ENCODE data around the gene MAP7D1.

Gene MAP7D1

DNA sequence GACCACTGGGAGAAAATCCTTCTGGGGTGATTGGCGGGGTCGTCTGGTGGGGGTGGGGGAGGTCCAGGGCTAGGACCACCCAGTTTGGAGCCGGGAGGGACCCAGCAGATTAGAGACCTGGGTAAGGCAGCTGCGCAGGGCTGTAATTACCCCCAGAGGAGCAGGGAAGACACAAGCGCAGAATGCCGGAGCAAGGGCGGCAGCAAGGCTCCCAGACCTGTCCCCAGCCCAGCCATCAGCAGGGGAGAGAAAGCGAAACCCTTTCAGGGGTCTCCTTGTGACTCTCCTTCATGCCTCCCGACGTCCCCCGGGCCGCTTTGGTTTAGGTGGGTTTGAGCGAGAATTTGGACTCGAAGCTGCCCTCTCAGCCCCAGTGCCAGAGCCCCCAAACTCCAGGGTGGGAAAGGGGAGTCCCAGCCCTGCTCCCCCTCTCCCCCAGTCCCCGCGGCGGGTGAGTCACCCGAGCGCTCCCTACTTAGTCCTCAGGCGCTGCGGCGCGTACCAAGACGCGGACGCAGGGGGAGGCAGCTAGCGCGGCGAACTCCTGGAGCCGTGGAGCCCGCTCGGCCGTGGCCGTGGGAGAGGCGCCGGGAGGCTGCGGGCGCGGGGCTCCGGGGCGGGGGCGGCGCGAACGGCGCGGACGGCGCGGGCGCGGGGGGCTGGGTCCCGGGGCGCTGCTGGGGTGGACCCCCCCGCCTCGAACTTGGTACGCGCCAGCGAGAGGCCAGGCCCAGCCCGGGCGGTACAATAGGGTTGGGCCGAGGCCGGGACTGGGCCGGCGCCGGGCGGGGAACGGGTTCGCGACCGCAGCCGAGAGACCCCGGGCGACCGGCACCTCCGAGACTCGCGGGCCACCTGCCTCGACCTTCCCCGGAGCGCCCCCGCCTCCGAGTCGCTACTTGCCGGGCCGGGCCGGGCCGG, at the start of gene MAP7D1:
MAP7D1 (plus strand) TSS at position 753 of the 921 bp plus-strand sequence. CDS start 258 bp downstream, outside the sequence.
- Mint-ChIP-seq H3K27ac (peak within 1 kb of the TSS; percentile 99), H3K36me3 (peaks cover 24% of the 10 kb centered on the region), H3K4me3 (peak within 1 kb of the TSS; percentile 94), H3K9me3 (no peaks in the 10 kb centered on the region), H3K4me1 (peaks cover 77% of the 10 kb centered on the region)
- DNase-seq (ENCODE audit: low spot score in 2 of 2), result peak; percentile 79 to 95
- ATAC-seq, result peak; percentile 80

DNA sequence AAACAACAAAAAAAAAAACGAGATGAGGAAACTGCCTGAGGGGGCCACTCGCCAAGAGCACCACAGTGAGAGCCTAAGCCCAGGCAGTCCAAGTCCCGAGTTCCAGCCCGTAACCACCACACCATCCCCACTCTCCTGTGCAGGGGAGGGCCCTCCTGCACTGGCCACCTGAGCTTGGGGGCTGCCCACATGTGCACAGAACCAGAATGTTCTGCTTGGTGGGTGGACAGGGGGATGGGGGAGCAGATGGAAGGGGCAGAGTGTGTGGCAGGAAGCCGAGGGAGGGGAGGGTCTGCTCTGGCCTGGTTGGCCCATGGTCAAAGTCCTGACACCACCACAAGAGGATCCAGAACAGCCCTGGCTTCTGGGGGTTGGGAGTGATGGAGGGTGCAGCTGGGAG, 49.7 kb upstream of the MAP7D1 start:
- ATAC-seq (no peak), DNase-seq (ENCODE audit: low spot score in 2 of 2) (no peak)
- Mint-ChIP-seq H3K9me3 (no peaks in the 10 kb centered on the region), H3K4me3 (no peak overlapping the region), H3K36me3 (no peaks in the 10 kb centered on the region), H3K27ac (peak overlapping the region; percentile 40), H3K4me1 (peaks cover 21% of the 10 kb centered on the region)

DNA sequence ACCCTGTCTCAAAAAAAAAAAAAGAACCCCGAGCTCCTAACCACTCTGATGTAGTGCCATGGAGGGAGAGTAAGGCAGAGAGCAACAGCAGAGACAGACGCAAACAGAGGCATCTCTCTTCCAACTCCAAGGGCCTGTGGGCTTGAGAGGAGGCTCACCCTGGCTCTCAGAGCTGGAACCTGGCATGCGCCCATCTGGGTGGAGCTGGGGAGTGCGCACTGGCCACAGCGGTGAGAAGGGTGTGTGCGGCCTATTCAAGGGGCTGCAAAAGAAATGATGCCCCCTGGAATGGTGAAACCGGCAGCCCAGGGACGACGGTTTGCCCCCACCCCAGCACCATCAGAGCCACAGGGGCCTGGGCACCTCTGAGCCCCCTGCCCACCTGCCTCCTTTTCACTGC, 48.6 kb upstream of the MAP7D1 start:
- Mint-ChIP-seq H3K36me3 (no peaks in the 10 kb centered on the region), H3K9me3 (no peaks in the 10 kb centered on the region), H3K4me3 (no peak overlapping the region), H3K4me1 (peaks cover 25% of the 10 kb centered on the region), H3K27ac (peak overlapping the region; percentile 68)
- ATAC-seq (no peak), DNase-seq (ENCODE audit: low spot score in 2 of 2) (no peak)

DNA sequence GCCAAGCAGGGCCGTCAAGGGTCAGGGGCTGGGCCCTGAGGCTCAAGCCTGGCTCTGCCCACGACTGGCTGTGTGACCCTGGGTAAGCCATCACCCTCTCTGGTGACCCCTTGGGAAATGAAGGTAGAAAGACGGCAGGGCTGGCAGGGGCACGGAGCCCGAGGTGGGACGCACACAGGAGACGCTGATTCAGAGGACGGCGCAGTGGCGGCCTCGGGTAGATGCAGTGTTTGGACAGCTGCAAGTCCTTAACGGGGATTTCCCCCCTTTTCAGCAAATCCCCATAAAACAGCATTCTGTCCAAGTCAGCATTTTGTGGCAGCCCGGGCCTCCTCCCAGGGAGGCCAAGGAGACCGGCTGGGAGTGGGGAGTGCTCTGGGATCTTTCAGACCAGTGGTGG, 47.6 kb upstream of the MAP7D1 start:
- ATAC-seq (no peak), DNase-seq (ENCODE audit: low spot score in 2 of 2) (no peak)
- Mint-ChIP-seq H3K4me1 (peaks cover 25% of the 10 kb centered on the region), H3K36me3 (no peaks in the 10 kb centered on the region), H3K27ac (peak overlapping the region; percentile 68), H3K9me3 (no peaks in the 10 kb centered on the region), H3K4me3 (no peak overlapping the region)

DNA sequence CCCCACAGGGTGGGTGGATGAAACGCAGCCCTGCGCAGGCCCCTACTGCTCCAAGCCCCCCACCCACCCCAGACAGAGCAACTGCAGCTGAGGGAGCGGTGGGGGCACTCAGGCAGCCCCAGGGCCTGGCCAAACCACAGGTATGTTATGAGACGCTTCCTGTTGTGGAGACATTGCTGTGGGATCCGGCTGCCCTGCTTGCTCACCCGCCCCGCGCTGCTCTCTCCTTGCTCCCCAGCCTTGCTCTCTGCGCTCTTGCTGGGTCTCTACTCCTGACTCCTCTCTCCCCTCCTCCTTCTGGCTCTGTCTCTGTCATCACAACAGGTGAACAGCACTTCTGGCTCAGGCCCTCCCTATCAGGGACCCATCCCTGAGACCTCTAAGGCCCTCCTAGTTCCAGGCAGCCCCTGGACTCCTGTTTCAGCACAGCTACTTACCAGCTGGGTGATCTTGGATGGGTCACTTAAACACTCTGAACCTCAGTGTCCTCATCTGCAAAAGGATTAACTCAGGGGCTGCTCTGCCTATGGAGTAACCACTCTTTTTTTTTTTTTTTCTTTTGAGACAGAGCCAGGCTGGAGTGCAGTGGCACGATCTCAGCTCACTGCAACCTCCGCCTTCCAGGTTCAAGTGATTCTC, 46.8 kb upstream of the MAP7D1 start:
- Mint-ChIP-seq H3K9me3 (no peaks in the 10 kb centered on the region), H3K36me3 (no peaks in the 10 kb centered on the region), H3K27ac (peak overlapping the region; percentile 68), H3K4me3 (peak overlapping the region; percentile 25), H3K4me1 (peaks cover 25% of the 10 kb centered on the region)
- ATAC-seq, result peak; percentile 93
- DNase-seq (ENCODE audit: low spot score in 2 of 2), result peak; percentile 34 to 64

DNA sequence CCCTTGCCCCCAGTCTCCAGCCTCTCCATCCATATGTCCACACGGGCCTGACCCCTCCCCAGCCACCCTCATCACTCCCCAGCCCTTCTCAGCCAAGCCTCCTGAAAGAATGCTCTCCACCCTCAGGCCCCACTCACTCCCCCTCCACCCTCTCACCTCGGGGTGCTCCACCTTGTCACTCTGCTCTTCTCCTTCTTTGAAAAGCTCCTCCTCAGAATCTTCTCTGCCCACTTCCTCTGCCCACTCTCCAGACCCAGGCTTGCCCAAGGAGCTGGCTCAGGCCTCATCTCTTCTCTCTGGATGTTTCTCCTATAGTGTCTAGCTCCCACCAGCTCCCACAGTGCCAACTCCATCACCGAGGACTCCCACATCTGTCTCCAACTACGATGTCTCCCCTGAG, 44.8 kb upstream of the MAP7D1 start:
- no peak for DNase-seq (ENCODE audit: low spot score in 2 of 2)

DNA sequence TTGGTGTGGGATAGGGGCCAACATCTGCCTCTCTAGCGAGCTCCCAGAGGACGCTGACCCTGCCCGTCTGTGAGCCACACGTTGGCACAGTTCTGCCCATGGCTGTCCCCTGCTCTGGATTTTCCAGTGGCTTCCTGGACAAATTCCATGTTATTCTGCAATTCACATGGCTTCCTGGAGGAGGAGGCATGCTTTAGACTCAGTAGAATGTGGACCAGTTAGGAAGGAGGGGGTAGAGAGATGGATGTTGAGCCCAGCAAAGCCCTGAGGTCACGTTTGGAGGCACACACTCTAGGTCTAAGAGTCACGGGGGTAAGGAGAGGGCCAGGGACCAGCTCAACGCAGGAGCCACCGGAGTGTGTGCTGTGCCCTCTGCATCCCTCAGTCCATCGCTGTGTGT, 43.1 kb upstream of the MAP7D1 start:
- H3K36me3 Mint-ChIP-seq, result no peaks in the 10 kb centered on the region
- no peak for ATAC-seq
- peaks cover 25% of the 10 kb centered on the region for H3K4me1 Mint-ChIP-seq
- H3K4me3 Mint-ChIP-seq, result no peak overlapping the region
- no peak for DNase-seq (ENCODE audit: low spot score in 2 of 2)
- H3K27ac Mint-ChIP-seq, result peak overlapping the region; percentile 38
- no peaks in the 10 kb centered on the region for H3K9me3 Mint-ChIP-seq

More for the DNA sequence above, 44.8 kb upstream of the MAP7D1 start:
- peaks cover 25% of the 10 kb centered on the region for H3K4me1 Mint-ChIP-seq
- H3K36me3 Mint-ChIP-seq, result no peaks in the 10 kb centered on the region
- ATAC-seq, result no peak
- H3K27ac Mint-ChIP-seq, result peak overlapping the region; percentile 87
- no peak overlapping the region for H3K4me3 Mint-ChIP-seq
- no peaks in the 10 kb centered on the region for H3K9me3 Mint-ChIP-seq

DNA sequence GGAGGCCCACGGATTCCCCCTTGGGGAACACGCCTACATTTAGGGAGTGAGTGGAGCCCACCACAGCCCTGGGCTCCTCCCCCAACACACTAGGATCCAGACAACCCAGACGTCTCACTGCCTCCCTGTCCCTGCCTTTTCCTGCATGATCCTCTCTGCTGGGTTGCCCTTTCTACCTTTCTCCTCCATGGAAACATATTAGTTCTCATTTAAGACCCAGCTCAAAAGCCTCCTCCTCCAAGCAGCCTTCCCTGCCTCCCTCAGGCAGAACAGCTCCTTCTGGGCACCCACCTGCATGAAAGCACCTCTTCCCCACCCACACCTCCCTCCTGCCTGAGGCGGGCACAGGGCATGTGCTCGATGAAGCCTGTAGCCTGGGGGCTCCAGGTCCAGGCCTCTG, 41.6 kb upstream of the MAP7D1 start:
- no peak for DNase-seq (ENCODE audit: low spot score in 2 of 2)
- Mint-ChIP-seq H3K27ac (no peak overlapping the region), H3K4me3 (no peak overlapping the region), H3K9me3 (no peaks in the 10 kb centered on the region), H3K36me3 (no peaks in the 10 kb centered on the region), H3K4me1 (peaks cover 10% of the 10 kb centered on the region)
- no peak for ATAC-seq

DNA sequence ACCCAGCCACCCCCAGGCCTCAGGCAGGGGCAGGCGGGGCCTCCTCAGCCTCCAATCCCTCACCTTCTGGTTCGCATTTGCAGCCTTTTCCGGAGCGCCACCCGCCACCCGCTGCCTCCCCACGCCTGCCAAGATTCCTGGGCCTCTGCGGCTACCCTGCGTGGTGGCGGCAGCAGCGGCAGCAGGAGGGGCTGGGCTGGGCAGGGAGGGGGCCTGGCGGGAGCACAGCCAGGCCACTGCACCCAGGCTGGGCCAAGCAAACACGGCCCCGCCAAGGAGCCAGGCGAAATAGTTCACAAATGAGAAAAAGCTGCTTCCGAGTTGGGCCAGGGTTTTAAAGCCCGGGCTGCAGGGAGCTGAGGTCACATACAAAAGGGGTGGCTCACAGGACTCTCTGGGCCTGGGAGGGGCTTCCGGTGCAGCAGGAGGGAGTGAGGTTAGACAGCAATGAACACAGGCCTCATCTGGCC, 40.7 kb upstream of the MAP7D1 start:
- no peak overlapping the region for H3K27ac Mint-ChIP-seq
- H3K36me3 Mint-ChIP-seq, result no peaks in the 10 kb centered on the region
- no peaks in the 10 kb centered on the region for H3K9me3 Mint-ChIP-seq
- DNase-seq (ENCODE audit: low spot score in 2 of 2) (no peak), ATAC-seq (no peak)
- H3K4me1 Mint-ChIP-seq, result peaks cover 9% of the 10 kb centered on the region
- H3K4me3 Mint-ChIP-seq, result no peak overlapping the region

DNA sequence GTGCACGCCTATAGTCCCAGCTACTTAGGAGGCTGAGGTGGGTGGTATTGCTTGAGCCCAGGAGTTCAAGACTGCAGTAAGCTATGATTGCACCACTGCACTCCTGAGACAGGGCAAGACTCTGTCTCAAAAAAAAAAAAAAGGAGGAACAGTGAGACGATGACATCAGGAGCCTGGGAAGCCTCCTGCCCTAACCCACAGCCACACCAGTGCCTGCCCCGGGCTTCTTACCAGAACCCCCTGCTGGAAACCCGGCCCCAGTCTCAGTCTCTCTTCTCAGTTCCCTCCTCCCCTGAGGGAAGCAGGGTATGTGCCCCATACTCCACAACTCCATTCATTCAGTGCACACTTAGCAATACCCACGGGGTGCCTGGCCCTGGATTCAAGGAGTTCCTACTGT, 40.0 kb upstream of the MAP7D1 start:
- H3K9me3 Mint-ChIP-seq, result no peaks in the 10 kb centered on the region
- H3K27ac Mint-ChIP-seq, result no peak overlapping the region
- H3K4me3 Mint-ChIP-seq, result no peak overlapping the region
- peaks cover 7% of the 10 kb centered on the region for H3K4me1 Mint-ChIP-seq
- ATAC-seq (no peak), DNase-seq (ENCODE audit: low spot score in 2 of 2) (no peak)
- H3K36me3 Mint-ChIP-seq, result no peaks in the 10 kb centered on the region

DNA sequence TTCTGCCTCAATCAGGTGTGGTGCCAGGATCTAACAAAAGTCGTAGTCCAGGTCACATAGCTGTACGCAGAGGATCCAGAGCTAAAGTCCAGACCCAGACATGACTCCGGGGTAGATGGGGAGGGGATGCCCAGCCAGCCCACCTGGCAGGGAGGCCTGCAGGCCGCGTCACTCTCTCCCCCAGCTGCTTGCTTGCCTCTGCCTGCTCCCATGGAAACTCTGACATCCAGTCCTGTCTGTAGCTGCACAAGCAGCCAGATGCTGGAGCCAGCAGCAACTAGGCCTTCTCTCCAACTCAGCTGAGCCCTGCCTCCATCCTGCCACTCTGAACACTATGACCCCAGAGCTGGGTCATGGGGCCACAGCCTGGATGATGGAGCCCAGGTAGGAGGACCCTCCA, 39.1 kb upstream of the MAP7D1 start:
- no peak overlapping the region for H3K4me3 Mint-ChIP-seq
- ATAC-seq, result peak; percentile 14
- H3K4me1 Mint-ChIP-seq, result no peaks in the 10 kb centered on the region
- no peaks in the 10 kb centered on the region for H3K9me3 Mint-ChIP-seq
- no peaks in the 10 kb centered on the region for H3K36me3 Mint-ChIP-seq
- DNase-seq (ENCODE audit: low spot score in 2 of 2), result no peak
- no peak overlapping the region for H3K27ac Mint-ChIP-seq

DNA sequence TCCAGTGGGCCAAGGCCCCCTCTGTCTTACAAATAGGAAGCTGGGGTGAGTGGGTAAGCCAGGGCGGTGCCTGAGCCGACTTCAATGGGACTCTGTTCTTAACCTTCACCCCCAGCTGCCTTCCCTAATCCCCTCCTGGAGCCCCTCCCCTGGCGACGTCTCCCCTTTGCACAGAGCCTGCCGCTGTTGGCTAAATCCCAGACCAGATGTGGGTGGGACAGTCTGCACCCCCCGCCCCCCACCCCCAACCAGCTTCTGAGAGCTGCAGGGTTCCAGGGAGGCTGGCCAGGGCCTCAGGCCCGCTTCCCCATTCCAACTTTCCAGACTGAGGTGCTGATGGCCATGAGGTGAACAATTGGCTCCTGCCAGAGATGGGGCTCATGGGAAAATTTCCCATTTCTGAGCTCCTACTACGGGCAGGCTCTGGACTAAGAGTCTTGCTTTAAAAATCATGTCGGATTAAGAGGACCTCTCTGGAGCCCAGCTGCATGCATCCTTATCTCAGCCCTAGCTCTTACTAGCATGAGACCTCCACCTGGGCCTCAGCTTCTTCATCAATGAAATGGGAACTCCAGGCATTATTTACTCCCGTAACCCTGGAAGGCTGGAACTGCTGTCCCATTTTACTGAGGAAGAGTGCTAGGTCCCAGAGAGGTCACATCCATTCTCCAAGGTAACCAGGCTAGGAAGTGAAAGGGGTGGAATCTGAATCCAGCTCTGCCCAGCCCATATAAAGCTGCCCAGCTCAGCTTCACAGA, 37.3 kb upstream of the MAP7D1 start:
- ATAC-seq, result no peak
- H3K4me3 Mint-ChIP-seq, result no peak overlapping the region

DNA sequence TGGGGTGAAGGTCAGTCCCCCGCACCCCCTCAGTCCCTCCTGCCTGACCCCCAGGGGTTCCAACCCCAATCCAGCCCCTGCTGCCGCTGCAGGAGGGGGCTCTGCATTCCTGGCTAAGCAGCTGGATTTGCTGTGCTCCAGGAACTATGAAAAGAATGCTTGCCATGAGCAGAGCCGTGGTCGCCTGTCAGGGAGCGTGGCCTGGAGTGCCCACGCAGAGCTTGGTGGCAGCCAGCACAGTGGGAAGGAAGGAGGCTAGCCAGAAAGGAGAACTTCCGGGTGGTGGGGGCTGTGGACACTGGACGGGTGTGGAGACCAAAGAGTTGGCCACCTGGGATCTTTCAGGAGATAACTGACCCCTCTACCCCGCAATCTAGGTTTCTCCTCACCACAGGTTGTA, 36.5 kb upstream of the MAP7D1 start:
- no peaks in the 10 kb centered on the region for H3K9me3 Mint-ChIP-seq
- H3K27ac Mint-ChIP-seq, result no peak overlapping the region
- no peaks in the 10 kb centered on the region for H3K36me3 Mint-ChIP-seq
- H3K4me3 Mint-ChIP-seq, result no peak overlapping the region
- DNase-seq (ENCODE audit: low spot score in 2 of 2) (no peak), ATAC-seq (no peak)
- peaks cover 16% of the 10 kb centered on the region for H3K4me1 Mint-ChIP-seq

More for the DNA sequence above, 37.3 kb upstream of the MAP7D1 start:
- H3K9me3 Mint-ChIP-seq, result no peaks in the 10 kb centered on the region
- H3K4me1 Mint-ChIP-seq, result peaks cover 11% of the 10 kb centered on the region
- H3K36me3 Mint-ChIP-seq, result no peaks in the 10 kb centered on the region
- H3K27ac Mint-ChIP-seq, result no peak overlapping the region
- DNase-seq (ENCODE audit: low spot score in 2 of 2), result no peak

DNA sequence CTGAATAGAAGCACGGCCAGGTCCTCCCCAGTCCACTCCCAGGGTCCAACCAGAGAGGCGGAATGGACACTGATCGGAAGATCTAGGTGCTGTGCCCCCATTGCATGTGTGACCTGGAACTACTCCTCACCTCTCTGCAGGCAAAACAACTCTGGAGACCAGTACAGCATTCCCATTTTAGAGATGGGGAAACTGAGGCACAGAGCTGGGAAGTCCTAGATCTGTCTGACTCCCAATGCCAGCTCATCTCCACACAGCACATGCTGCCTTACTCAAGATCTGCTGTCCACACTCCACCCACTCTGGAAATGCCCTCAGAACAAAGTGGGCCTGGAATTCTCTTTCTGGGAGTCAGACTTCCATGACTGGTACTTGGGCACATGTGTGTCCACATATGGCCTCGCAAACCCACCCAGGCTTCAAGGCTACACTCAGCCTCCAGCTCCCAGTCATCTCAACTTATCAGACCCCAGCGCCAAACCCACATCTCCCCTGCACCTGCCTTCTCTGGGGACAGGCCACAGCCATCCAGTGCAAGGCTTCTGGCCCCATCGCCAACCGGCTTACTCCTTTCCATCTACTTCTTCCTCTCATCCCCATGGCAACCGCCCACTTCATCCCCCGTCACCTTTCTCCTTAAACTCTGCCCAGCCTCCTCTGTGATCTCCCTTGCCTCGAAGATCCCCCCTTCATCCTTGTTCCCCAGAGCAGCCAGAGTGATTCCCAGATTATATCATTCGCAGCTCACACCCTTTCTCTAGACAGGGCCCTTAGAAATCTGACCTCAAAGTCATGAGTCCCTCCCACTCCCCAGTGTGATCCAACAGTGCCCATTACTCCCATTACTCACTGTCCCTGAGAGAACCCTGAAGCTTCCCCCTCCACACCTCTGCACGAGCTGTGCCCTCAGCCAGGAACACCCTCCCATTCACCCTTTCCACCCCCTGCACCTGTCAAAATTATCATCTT, 33.6 kb upstream of the MAP7D1 start:
- Mint-ChIP-seq H3K36me3 (no peaks in the 10 kb centered on the region), H3K4me3 (no peak overlapping the region), H3K27ac (no peak overlapping the region), H3K9me3 (no peaks in the 10 kb centered on the region), H3K4me1 (peaks cover 38% of the 10 kb centered on the region)
- ATAC-seq (no peak), DNase-seq (ENCODE audit: low spot score in 2 of 2) (no peak)
